ENCODE results near the gene CCDC88B. TPM values are rescaled to one million over a fixed set of nuclear protein-coding genes. Genes with fewer than 3 reads are reported as not detected.

Gene CCDC88B
- total RNA-seq, 1 experiment from 2014 or later = 17.1 TPM

DNA sequence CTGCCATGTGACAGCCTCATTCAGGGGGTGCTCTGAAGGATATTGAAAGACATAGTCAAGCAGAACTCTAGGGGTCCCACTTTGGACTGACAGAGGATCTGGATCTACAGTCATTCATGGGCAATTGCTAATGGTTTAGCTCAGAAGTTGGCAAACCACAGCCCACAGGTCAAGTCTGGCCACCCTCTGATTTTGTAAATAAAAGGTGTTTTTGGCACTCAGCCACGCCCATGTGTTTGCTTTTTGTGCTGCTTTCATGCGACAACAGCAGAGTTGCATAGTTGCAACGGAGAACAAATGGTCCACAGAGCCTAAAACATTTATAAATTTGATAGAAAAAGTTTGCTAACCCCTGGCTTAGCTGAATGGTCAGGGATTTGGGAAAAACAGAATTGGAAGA is 60.7 kb downstream of the CCDC88B start:
- no peak for ATAC-seq
- no TSS peak for BruUV-seq (replicated peaks)
- H3K27me3 ChIP-seq (ENCODE audit: control insufficient read depth, insufficient read depth, low read length) = peaks cover 2% of the 10 kb centered on the region; the same call in 1 of the 2 replicates
- TF ChIP-seq SIN3A (IDR thresholded peaks at IDR 0.05; ENCODE audit: borderline replicate concordance, insufficient read depth, low read depth, low read length) (no peak), POLR2AphosphoS5 (IDR thresholded peaks at IDR 0.05; ENCODE audit: low read depth, low read length) (no peak), TCF7L2 (IDR thresholded peaks at IDR 0.05; ENCODE audit: low read depth, low read length) (no peak)
- TF ChIP-seq, protein P1, sequence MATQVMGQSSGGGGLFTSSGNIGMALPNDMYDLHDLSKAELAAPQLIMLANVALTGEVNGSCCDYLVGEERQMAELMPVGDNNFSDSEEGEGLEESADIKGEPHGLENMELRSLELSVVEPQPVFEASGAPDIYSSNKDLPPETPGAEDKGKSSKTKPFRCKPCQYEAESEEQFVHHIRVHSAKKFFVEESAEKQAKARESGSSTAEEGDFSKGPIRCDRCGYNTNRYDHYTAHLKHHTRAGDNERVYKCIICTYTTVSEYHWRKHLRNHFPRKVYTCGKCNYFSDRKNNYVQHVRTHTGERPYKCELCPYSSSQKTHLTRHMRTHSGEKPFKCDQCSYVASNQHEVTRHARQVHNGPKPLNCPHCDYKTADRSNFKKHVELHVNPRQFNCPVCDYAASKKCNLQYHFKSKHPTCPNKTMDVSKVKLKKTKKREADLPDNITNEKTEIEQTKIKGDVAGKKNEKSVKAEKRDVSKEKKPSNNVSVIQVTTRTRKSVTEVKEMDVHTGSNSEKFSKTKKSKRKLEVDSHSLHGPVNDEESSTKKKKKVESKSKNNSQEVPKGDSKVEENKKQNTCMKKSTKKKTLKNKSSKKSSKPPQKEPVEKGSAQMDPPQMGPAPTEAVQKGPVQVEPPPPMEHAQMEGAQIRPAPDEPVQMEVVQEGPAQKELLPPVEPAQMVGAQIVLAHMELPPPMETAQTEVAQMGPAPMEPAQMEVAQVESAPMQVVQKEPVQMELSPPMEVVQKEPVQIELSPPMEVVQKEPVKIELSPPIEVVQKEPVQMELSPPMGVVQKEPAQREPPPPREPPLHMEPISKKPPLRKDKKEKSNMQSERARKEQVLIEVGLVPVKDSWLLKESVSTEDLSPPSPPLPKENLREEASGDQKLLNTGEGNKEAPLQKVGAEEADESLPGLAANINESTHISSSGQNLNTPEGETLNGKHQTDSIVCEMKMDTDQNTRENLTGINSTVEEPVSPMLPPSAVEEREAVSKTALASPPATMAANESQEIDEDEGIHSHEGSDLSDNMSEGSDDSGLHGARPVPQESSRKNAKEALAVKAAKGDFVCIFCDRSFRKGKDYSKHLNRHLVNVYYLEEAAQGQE (IDR thresholded peaks at IDR 0.05; ENCODE audit: insufficient read depth in 1 of 2, low read depth in 2 of 2, low read length in 1 of 2) = no peak
- TF ChIP-seq, protein P2, sequence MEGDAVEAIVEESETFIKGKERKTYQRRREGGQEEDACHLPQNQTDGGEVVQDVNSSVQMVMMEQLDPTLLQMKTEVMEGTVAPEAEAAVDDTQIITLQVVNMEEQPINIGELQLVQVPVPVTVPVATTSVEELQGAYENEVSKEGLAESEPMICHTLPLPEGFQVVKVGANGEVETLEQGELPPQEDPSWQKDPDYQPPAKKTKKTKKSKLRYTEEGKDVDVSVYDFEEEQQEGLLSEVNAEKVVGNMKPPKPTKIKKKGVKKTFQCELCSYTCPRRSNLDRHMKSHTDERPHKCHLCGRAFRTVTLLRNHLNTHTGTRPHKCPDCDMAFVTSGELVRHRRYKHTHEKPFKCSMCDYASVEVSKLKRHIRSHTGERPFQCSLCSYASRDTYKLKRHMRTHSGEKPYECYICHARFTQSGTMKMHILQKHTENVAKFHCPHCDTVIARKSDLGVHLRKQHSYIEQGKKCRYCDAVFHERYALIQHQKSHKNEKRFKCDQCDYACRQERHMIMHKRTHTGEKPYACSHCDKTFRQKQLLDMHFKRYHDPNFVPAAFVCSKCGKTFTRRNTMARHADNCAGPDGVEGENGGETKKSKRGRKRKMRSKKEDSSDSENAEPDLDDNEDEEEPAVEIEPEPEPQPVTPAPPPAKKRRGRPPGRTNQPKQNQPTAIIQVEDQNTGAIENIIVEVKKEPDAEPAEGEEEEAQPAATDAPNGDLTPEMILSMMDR (IDR thresholded peaks at IDR 0.05) = no peak
- no peaks in the 10 kb centered on the region for H3K9me3 ChIP-seq (ENCODE audit: control insufficient read depth, insufficient read depth, low read depth, low read length)
- DNase-seq (ENCODE audit: low read depth, low spot score) = no peak
- no peaks in the 10 kb centered on the region for H3K36me3 ChIP-seq (ENCODE audit: control insufficient read depth, insufficient read depth, low read length)
- no peaks in the 10 kb centered on the region for H3K4me1 ChIP-seq (ENCODE audit: control insufficient read depth, insufficient read depth, low read length)
- in situ Hi-C loops (cut with HindIII; ENCODE audit: low pct_unique_long_range_greater_than_20kb, low sequenced_read_pairs) = no loop called here
- intact Hi-C loops (cut with micrococcal nuclease; ENCODE audit: unreplicated experiment) = no loop called here
- no peak overlapping the region for H3K4me3 ChIP-seq (ENCODE audit: low read depth in 2 of 2, low read length in 2 of 2)
- ChIA-PET CTCF (no interaction called here), POLR2A (no interaction called here)
- H3K27ac ChIP-seq (ENCODE audit: low read length) = no peak overlapping the region

DNA sequence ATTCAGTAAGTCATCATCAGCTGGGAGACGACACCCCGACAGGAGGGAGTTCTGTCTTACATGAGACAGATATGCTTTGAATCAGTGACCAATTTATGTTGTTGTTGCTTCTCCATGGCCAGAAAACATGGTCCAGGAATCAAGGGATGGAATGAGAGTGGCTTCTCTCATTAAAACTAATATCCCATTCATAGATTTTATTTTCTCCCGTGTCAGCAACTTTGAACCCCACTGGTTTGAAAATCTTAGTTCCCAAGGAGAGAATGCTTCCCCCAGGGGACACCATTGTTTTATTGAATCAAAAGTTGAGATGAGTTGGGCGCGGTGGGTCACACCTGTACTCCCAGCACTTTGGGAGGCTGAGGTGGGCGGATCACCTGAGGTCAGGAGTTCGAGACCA is 61.8 kb downstream of the CCDC88B start:
- ATAC-seq (no peak), DNase-seq (ENCODE audit: low read depth, low spot score) (no peak)
- BruUV-seq (replicated peaks) = no TSS peak
- intact Hi-C loops (cut with micrococcal nuclease; ENCODE audit: unreplicated experiment) = no loop called here
- Histone ChIP-seq H3K27me3 (ENCODE audit: control insufficient read depth, insufficient read depth, low read length) (peaks cover 2% of the 10 kb centered on the region; the same call in 1 of the 2 replicates), H3K36me3 (ENCODE audit: control insufficient read depth, insufficient read depth, low read length) (no peaks in the 10 kb centered on the region), H3K27ac (ENCODE audit: low read length) (no peak overlapping the region), H3K4me1 (ENCODE audit: control insufficient read depth, insufficient read depth, low read length) (no peaks in the 10 kb centered on the region), H3K9me3 (ENCODE audit: control insufficient read depth, insufficient read depth, low read depth, low read length) (no peaks in the 10 kb centered on the region), H3K4me3 (ENCODE audit: low read depth in 2 of 2, low read length in 2 of 2) (no peak overlapping the region)
- POLR2A ChIA-PET = interaction anchor here (0.7 kb wide), 1 partner anchor 49 kb away, joined by 5 read pairs; no protein-coding TSS in a partner anchor
- no peak for TF ChIP-seq TCF7L2 (IDR thresholded peaks at IDR 0.05; ENCODE audit: low read depth, low read length)
- TF ChIP-seq, protein P2 (IDR thresholded peaks at IDR 0.05) = no peak
- TF ChIP-seq, protein P1 (IDR thresholded peaks at IDR 0.05; ENCODE audit: insufficient read depth in 1 of 2, low read depth in 2 of 2, low read length in 1 of 2) = no peak
- no peak for TF ChIP-seq SIN3A (IDR thresholded peaks at IDR 0.05; ENCODE audit: borderline replicate concordance, insufficient read depth, low read depth, low read length)
- no peak for TF ChIP-seq POLR2AphosphoS5 (IDR thresholded peaks at IDR 0.05; ENCODE audit: low read depth, low read length)
- in situ Hi-C loops (cut with HindIII; ENCODE audit: low pct_unique_long_range_greater_than_20kb, low sequenced_read_pairs) = no loop called here
- CTCF ChIA-PET = no interaction called here

All from Panc1 (cell line).